HG03521 (cell line): ENCODE results near the gene NPBWR2.
"Not testable (repeated sequence)": the region's sequence is repeated elsewhere in the genome, so short reads cannot be mapped to it uniquely, and the experiment has no call there.

Experiments
- ATAC-seq: cut with Tn5 transposase; IDR thresholded peaks from one replicate; pipeline ENCODE4 v1.9.1; 2021; ENCODE audit warnings: mild to moderate bottlenecking, moderate library complexity; ENCODE audit not compliant: unreplicated experiment

The NPBWR2 gene

GRCh38 chr20:64119681-64120341 lies 12.4 kb upstream of the NPBWR2 start:
- no peak for ATAC-seq

- ATAC-seq: no peak
Measured at GRCh38 chr20:64119301-64119680, 11.9 kb upstream of the NPBWR2 start.

- ATAC-seq: not testable (repeated sequence)
Measured at GRCh38 chr20:64117432-64117777, 10.0 kb upstream of the NPBWR2 start.

- ATAC-seq: no peak
Measured at GRCh38 chr20:64116541-64117431, 9.4 kb upstream of the NPBWR2 start.

- no peak for ATAC-seq
Measured at GRCh38 chr20:64116016-64116415, 8.7 kb upstream of the NPBWR2 start.

GRCh38 chr20:64115171-64115911 lies 8.0 kb upstream of the NPBWR2 start:
- ATAC-seq: no peak

- ATAC-seq: no peak
Measured at GRCh38 chr20:64114356-64114971, 7.1 kb upstream of the NPBWR2 start.

GRCh38 chr20:64113796-64114355 lies 6.5 kb upstream of the NPBWR2 start:
- ATAC-seq: no peak

- no peak for ATAC-seq
Measured at GRCh38 chr20:64113444-64113775, 6.0 kb upstream of the NPBWR2 start.

- ATAC-seq: no peak
Measured at GRCh38 chr20:64112691-64113443, 5.5 kb upstream of the NPBWR2 start.

GRCh38 chr20:64111841-64112641 lies 4.7 kb upstream of the NPBWR2 start:
- no peak for ATAC-seq

- ATAC-seq: no peak
Measured at GRCh38 chr20:64110411-64111068, 3.2 kb upstream of the NPBWR2 start.

- ATAC-seq: no peak
Measured at GRCh38 chr20:64109831-64110391, 2.5 kb upstream of the NPBWR2 start.

GRCh38 chr20:64108731-64109681 lies 1.6 kb upstream of the NPBWR2 start:
- ATAC-seq: no peak

GRCh38 chr20:64107736-64108457 lies 532 bp upstream of the NPBWR2 start:
- no peak for ATAC-seq

GRCh38 chr20:64106435-64106961 lies 867 bp downstream of the NPBWR2 start:
- no peak for ATAC-seq
